H9 (cell line): ENCODE data around the gene STX5. TPM values are rescaled to one million over a fixed set of nuclear protein-coding genes. Genes with fewer than 3 reads are reported as not detected.

ENCODE experiments used
- DNase-seq: peaks from one replicate; pipeline ENCODE4 v3.0.0-alpha.2; 2017
- H2AFZ ChIP-seq: one replicate; pipeline ENCODE4 v1.6.1; 2013; ENCODE audit warnings: mild to moderate bottlenecking, low read length, control low read depth, moderate library complexity
- H2AK5ac ChIP-seq: 2 replicates; pipeline ENCODE4 v1.6.1; 2013; ENCODE audit warnings: low read length, control low read depth, mixed read lengths; ENCODE audit not compliant: insufficient read length
- H2BK120ac ChIP-seq: one replicate; pipeline ENCODE4 v1.6.1; 2013; ENCODE audit warnings: low read depth, mild to moderate bottlenecking, low read length, control low read depth, inconsistent platforms; ENCODE audit not compliant: poor library complexity, severe bottlenecking
- H2BK12ac ChIP-seq: 2 replicates; pipeline ENCODE4 v1.6.1; 2013; ENCODE audit warnings: low read length, control low read depth, mixed read lengths, low read depth; ENCODE audit not compliant: insufficient read length
- H2BK15ac ChIP-seq: 2 replicates; pipeline ENCODE4 v1.6.1; 2013; ENCODE audit warnings: low read depth, low read length, control low read depth
- H2BK20ac ChIP-seq: one replicate; pipeline ENCODE4 v1.6.1; 2013; ENCODE audit warnings: low read depth, mild to moderate bottlenecking, low read length, control low read depth, inconsistent platforms; ENCODE audit not compliant: poor library complexity, severe bottlenecking
- H2BK5ac ChIP-seq: 2 replicates; pipeline ENCODE4 v1.6.1; 2013; ENCODE audit warnings: low read length, control low read depth, mixed read lengths; ENCODE audit not compliant: insufficient read length
- H3K14ac ChIP-seq: 2 replicates; pipeline ENCODE4 v1.6.1; 2013; ENCODE audit warnings: low read length, control low read depth; ENCODE audit not compliant: insufficient read depth
- H3K18ac ChIP-seq: 2 replicates; pipeline ENCODE4 v1.6.1; 2013; ENCODE audit warnings: low read depth, mild to moderate bottlenecking, mixed read lengths, low read length, control low read depth; ENCODE audit not compliant: insufficient read length
- H3K23ac ChIP-seq: 2 replicates; pipeline ENCODE4 v1.6.1; 2013; ENCODE audit warnings: low read length, control low read depth, mixed read lengths, low read depth; ENCODE audit not compliant: insufficient read length
- H3K23me2 ChIP-seq: 2 replicates; pipeline ENCODE4 v1.6.1; 2013; ENCODE audit warnings: low read depth, mild to moderate bottlenecking, mixed read lengths, low read length, control low read depth; ENCODE audit not compliant: insufficient read length, poor library complexity, severe bottlenecking
- H3K27ac ChIP-seq: 2 replicates; pipeline ENCODE4 v1.5.1; 2013; ENCODE audit warnings: low read length, control low read depth, mixed read lengths, low read depth; ENCODE audit not compliant: insufficient read length
- H3K27me3 ChIP-seq: 2 replicates; pipeline ENCODE4 v1.6.1; 2013; ENCODE audit warnings: low read length, control low read depth, inconsistent platforms; ENCODE audit not compliant: insufficient read depth
- H3K4ac ChIP-seq: 2 replicates; pipeline ENCODE4 v1.6.1; 2013; ENCODE audit warnings: low read depth, mild to moderate bottlenecking, control low read depth, inconsistent platforms, low read length, moderate library complexity
- H3K4me1 ChIP-seq: 2 replicates; pipeline ENCODE4 v1.6.1; 2013; ENCODE audit warnings: low read length, control low read depth, inconsistent platforms; ENCODE audit not compliant: insufficient read depth
- H3K4me2 ChIP-seq: 2 replicates; pipeline ENCODE4 v1.6.1; 2013; ENCODE audit warnings: low read length, control low read depth, mixed read lengths; ENCODE audit not compliant: insufficient read length, insufficient read depth
- H3K56ac ChIP-seq: 2 replicates; pipeline ENCODE4 v1.6.1; 2013; ENCODE audit warnings: low read depth, mild to moderate bottlenecking, mixed read lengths, low read length, control low read depth; ENCODE audit not compliant: insufficient read length
- H3K79me1 ChIP-seq: 2 replicates; pipeline ENCODE4 v1.6.1; 2013; ENCODE audit warnings: low read depth, mild to moderate bottlenecking, moderate library complexity, low read length, control low read depth, inconsistent platforms; ENCODE audit not compliant: insufficient read depth, poor library complexity, severe bottlenecking
- H3K79me2 ChIP-seq: 2 replicates; pipeline ENCODE4 v1.6.1; 2013; ENCODE audit warnings: low read length, control low read depth, inconsistent platforms; ENCODE audit not compliant: insufficient read depth
- H3K9ac ChIP-seq: 2 replicates; pipeline ENCODE4 v1.6.1; 2013; ENCODE audit warnings: low read length, control low read depth, mixed read lengths; ENCODE audit not compliant: insufficient read length; ENCODE audit errors: extremely low read depth
- H3K9me3 ChIP-seq: one replicate; pipeline ENCODE4 v1.6.1; 2013; ENCODE audit warnings: low read depth, low read length, inconsistent platforms; ENCODE audit not compliant: control insufficient read depth
- H3T11ph ChIP-seq: one replicate; pipeline ENCODE4 v1.6.1; 2013; ENCODE audit warnings: mild to moderate bottlenecking, low read length, control low read depth, inconsistent platforms
- H4K20me1 ChIP-seq: one replicate; pipeline ENCODE4 v1.6.1; 2013; ENCODE audit not compliant: control insufficient read depth, insufficient read length, insufficient read depth
- H4K5ac ChIP-seq: 2 replicates; pipeline ENCODE4 v1.6.1; 2013; ENCODE audit warnings: low read depth, mild to moderate bottlenecking, mixed read lengths, low read length, control low read depth; ENCODE audit not compliant: insufficient read length
- H4K8ac ChIP-seq: replicated peaks from 2 replicates; pipeline ENCODE4 v1.6.1; 2013; ENCODE audit warnings: low read length, control low read depth, mixed read lengths, low read depth; ENCODE audit not compliant: insufficient read length
- H4K91ac ChIP-seq: 2 replicates; pipeline ENCODE4 v1.6.1; 2013; ENCODE audit warnings: low read depth, mild to moderate bottlenecking, moderate library complexity, mixed read lengths, low read length, control low read depth; ENCODE audit not compliant: insufficient read length
- H3K27ac Mint-ChIP-seq, 3 experiments: 2 replicates in 2 of 3; 3 replicates in 1 of 3; pipeline ENCODE4 v1.8.0; 2020 to 2021; ENCODE audit warnings: mixed read lengths in 3 of 3, mild to moderate bottlenecking in 1 of 3, moderate library complexity in 1 of 3
- H3K27me3 Mint-ChIP-seq: 2 replicates; pipeline ENCODE4 v1.8.0; 2021; ENCODE audit warnings: low read depth, mild to moderate bottlenecking, moderate library complexity, mixed read lengths
- H3K36me3 Mint-ChIP-seq, 3 experiments: 2 replicates in 2 of 3; 3 replicates in 1 of 3; pipeline ENCODE4 v1.8.0; 2020 to 2021; ENCODE audit warnings: low read depth in 3 of 3, mixed read lengths in 3 of 3; ENCODE audit not compliant: insufficient read depth in 1 of 3
- H3K4me1 Mint-ChIP-seq, 2 experiments: 2 replicates each; pipeline ENCODE4 v1.8.0; 2020; ENCODE audit warnings: mixed read lengths in 2 of 2
- H3K4me3 Mint-ChIP-seq, 2 experiments: 2 replicates in 1 of 2; 3 replicates in 1 of 2; pipeline ENCODE4 v1.8.0; 2020 to 2021; ENCODE audit warnings: mild to moderate bottlenecking in 2 of 2, mixed read lengths in 2 of 2, moderate library complexity in 1 of 2
- H3K9me3 Mint-ChIP-seq, 2 experiments: 2 replicates in 1 of 2; 3 replicates in 1 of 2; pipeline ENCODE4 v1.8.0; 2020; ENCODE audit warnings: mild to moderate bottlenecking in 2 of 2, mixed read lengths in 2 of 2, moderate library complexity in 1 of 2
- WGBS: extraction: QIAGEN DNeasy Blood & Tissue Kit; methylation state at CpG from one replicate; pipeline ENCODE4 v1.1.7; 2013; ENCODE audit warnings: missing lambda C conversion rate, low lambda C conversion rate, mixed read lengths; ENCODE audit not compliant: insufficient read length; ENCODE audit errors: extremely low coverage; 5-methylcytosine and 5-hydroxymethylcytosine counted together
- total RNA-seq: library from RNA; stranded (reverse); gene quantifications from 2 replicates; pipeline ENCODE4 v1.2.1, GENCODE V29; 2021
- TF ChIP-seq, protein P1 (sequence below): fragments of 200-600 bp; sonication (generic); conservative IDR thresholded peaks from 3 replicates; pipeline ENCODE4 v1.8.0; 2021; ENCODE audit warnings: antibody characterized with exemption, mild to moderate bottlenecking

The STX5 gene
- total RNA-seq, 1 experiment from 2014 or later: 33.5 TPM

- peak within 1 kb of the TSS; percentile 97 for H4K5ac ChIP-seq
- peak within 1 kb of the TSS; percentile 70 for H3K27ac ChIP-seq
- H3K14ac ChIP-seq: peak within 1 kb of the TSS; percentile 98
- peak within 1 kb of the TSS; percentile 96 for H3K18ac ChIP-seq
- H2BK5ac ChIP-seq: peak within 1 kb of the TSS; percentile 80
- H3K9me3 Mint-ChIP-seq: peaks cover 2 to 3% of the 10 kb centered on the region in 2 experiments; a peak in 3 of 5 replicates
- no CpG with 5 or more reads among the region's 69 CpGs for WGBS
- H3K27me3 Mint-ChIP-seq: peaks cover 5% of the 10 kb centered on the region
- peak within 1 kb of the TSS; percentile 99 to 100 for H3K4me3 Mint-ChIP-seq
- peak within 1 kb of the TSS; percentile 91 for H4K8ac ChIP-seq
- H3K9me3 ChIP-seq: no peaks in the 10 kb centered on the region
- H3K27me3 ChIP-seq: no peaks in the 10 kb centered on the region
- H2AK5ac ChIP-seq: peak within 1 kb of the TSS; percentile 89
- H3K4me1 ChIP-seq: no peaks in the 10 kb centered on the region; the same call in 1 of the 2 replicates
- peak within 1 kb of the TSS; percentile 92; the same call in 1 of the 2 replicates for H3K4ac ChIP-seq
- H3K23me2 ChIP-seq: peaks cover 15% of the 10 kb centered on the region
- H3K79me2 ChIP-seq: peaks cover 7% of the 10 kb centered on the region; the same call in 1 of the 2 replicates
- peak; percentile 92 for DNase-seq
- peaks cover 43 to 57% of the 10 kb centered on the region in 2 experiments for H3K4me1 Mint-ChIP-seq
- H2BK20ac ChIP-seq: peak within 1 kb of the TSS; percentile 76
- TF ChIP-seq, protein P1, sequence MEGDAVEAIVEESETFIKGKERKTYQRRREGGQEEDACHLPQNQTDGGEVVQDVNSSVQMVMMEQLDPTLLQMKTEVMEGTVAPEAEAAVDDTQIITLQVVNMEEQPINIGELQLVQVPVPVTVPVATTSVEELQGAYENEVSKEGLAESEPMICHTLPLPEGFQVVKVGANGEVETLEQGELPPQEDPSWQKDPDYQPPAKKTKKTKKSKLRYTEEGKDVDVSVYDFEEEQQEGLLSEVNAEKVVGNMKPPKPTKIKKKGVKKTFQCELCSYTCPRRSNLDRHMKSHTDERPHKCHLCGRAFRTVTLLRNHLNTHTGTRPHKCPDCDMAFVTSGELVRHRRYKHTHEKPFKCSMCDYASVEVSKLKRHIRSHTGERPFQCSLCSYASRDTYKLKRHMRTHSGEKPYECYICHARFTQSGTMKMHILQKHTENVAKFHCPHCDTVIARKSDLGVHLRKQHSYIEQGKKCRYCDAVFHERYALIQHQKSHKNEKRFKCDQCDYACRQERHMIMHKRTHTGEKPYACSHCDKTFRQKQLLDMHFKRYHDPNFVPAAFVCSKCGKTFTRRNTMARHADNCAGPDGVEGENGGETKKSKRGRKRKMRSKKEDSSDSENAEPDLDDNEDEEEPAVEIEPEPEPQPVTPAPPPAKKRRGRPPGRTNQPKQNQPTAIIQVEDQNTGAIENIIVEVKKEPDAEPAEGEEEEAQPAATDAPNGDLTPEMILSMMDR: peak; percentile 77
- H4K91ac ChIP-seq: peak within 1 kb of the TSS; percentile 88
- peak within 1 kb of the TSS; percentile 99 for H3K9ac ChIP-seq
- no peak within 1 kb of the TSS for H2AFZ ChIP-seq
- no peaks in the 10 kb centered on the region for H4K20me1 ChIP-seq
- H3K79me1 ChIP-seq: no peaks in the 10 kb centered on the region
- peak within 1 kb of the TSS; percentile 26 for H2BK12ac ChIP-seq
- peak within 1 kb of the TSS; percentile 5 for H3K23ac ChIP-seq
- peak within 1 kb of the TSS; percentile 83 for H3K56ac ChIP-seq
- H3T11ph ChIP-seq: peak within 1 kb of the TSS; percentile 94
- H3K36me3 Mint-ChIP-seq: peaks cover 64 to 85% (median 79%) of the 10 kb centered on the region in 3 experiments
- 0 out of 2 replicates have a peak within 1 kb of the TSS, but pooled peaks have one; percentile 9 for H2BK15ac ChIP-seq
- H3K27ac Mint-ChIP-seq: peak within 1 kb of the TSS; percentile 100
- H3K4me2 ChIP-seq: peak within 1 kb of the TSS; percentile 41
- H2BK120ac ChIP-seq: peak within 1 kb of the TSS; percentile 79
These were observed 49.1 kb upstream of the STX5 start, which contains the start of gene SLC3A2 for GRCh38 chr11:62880803-62881578. SLC3A2 (plus strand) TSS chr11:62880896; CDS start chr11:62881024, 128 bp downstream.
